NCI-H82 treated with DMSO at 0.1 percent for 48 hours (cell line): ENCODE measurements around the gene RAPGEF1.
"Not testable (repeated sequence)": the region's sequence is repeated elsewhere in the genome, so short reads cannot be mapped to it uniquely, and the experiment has no call there.

ENCODE experiments used
- DNase-seq: peaks from one replicate; lab custom pipeline; 2025; ENCODE audit not compliant: unreplicated experiment; lab: John Stamatoyannopoulos, UW

Gene RAPGEF1

DNA sequence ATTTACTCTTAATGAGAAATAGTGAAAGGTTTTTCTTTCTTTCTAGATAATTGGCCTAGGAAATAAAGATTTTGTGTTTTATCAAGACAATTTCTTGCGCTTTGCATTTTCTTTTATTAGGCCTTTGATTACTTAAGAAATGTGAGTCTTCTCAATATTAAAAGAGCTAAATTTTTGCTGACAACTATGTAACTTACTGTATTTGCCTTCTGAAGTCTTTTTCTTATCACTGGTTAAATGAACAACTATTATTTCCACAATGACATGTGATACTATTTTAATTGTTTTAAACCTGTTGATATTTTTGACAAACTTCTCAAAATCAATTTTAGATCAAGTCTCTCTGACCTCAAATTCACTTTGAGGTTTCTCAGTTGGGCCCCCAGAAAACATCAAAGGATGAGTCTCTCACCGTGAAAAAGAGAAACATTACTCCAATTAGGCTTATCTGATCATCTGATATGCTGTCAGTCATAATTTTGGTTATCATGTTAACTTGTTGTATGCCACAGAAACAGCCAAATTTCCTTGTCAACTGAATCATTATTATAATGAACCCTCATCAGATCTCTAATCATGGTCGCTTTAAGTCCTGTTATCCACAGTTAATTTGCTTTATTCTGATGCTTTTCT lies 48.8 kb downstream of the RAPGEF1 start:
- no peak for DNase-seq

DNA sequence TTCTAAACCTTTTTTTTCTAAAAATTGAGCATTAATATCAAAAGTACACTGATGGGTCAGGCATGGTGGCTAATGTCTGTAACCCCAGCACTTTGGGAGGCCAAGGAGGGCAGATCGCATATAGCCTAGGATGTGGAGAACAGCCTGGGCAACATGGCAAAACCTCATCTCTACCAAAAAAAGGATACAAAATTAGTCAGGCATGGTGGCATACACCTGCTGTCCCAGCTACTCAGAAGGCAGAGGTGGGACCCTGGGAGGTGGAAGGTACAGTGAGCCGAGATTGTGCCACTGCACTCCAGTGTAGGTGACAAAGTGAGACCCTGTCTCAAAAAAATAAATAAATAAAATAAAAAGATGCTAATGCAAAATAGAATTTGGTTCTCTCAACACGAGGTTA lies 49.4 kb downstream of the RAPGEF1 start:
- no peak for DNase-seq

DNA sequence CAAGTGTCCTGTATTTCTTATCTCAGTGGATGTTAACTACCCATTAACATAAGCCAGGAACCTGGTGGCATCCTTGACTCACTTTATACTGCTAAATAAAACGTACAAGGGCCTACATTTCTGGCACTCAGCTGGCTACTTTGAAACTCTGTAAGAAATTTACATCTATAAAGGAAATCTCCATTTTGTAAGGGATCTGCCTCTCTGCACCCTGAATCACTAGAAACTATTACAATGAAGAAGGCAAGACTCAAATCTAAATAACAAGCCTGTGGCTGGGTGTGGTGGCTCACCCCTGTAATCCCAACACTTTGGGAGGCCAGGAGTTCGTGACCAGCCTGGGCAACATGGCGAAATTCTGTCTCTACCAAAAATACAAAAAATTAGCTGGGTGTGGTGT lies 51.5 kb downstream of the RAPGEF1 start:
- no peak for DNase-seq

DNA sequence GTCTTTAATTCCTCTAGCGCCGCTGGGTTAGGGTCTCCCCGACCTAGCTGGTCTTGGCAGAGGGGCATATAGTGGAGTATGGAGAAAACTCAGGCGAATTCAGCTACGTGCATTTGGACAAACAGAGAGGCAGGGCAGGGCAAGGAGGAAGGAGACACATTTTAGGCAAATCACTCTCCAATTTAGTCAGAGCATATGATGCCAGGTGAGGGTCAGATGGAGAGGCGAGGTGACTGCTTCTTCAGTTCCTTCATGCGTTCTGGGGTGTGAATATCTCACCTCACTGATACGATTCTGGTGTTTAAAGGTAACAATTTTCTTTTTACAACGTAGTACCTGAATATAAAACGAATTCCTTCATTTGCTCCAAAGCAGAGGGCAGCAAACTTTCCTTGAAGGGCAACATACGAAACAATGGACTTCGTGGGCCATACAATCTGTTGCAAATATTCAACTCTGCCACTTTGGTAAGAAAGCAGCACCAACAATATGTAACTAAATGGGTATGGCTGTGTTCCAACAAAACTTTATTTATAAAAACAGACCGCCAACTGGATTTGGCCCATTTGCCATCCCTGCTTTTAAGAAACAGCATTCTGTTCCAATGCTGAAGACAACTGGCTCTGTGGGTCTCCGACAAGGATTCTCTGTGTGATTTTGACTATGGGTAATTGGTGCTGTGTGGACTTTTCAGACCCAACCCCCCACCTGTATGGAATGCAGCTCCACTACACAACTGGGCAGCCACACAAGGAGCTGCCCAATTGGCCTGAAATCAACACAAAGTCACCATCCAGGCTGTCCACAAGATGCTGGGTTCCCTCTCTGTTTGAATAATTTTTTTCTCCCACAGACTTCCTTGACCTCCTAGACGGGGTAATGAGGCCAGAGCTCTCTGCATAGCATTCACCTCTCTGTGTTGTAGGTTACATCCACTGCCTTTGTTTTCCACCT lies 53.8 kb downstream of the RAPGEF1 start:
- no peak for DNase-seq

DNA sequence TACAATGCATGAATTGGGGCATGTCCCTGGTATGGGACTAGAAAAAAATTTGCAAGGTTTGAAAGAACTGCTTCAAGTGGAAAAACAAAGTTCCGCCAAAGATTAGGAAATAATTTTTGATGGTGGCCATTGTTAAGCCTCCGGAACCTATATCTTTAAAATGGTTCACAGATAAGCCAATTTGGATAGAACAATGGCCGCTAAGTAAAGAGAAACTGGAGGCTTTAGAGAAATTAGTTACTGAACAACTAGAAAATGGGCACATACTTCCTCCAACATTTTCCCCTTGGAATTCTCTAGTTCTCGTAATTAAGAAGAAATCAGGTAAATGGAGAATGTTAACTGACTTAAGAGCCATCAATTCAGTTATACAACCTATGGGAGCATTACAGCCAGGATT lies 56.8 kb downstream of the RAPGEF1 start:
- not testable (repeated sequence) for DNase-seq

DNA sequence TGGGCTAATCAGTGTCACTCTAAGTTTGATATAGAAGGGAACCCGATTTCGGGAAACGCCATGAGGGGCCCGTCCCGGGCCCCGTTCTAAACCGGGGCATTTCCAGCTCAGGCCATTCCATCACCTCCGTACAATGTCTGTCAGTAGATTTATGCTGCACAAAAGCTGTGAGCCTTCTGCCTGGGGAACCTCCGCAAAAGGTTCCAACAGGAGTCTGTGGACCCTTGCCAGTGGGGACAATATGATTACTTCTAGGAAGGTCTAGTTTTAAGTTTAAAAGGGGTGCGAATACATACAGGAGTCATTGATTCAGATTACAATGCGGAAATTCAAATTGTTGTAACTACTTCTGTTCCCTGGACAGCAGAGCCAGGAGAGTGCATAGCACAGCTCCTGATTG lies 57.6 kb downstream of the RAPGEF1 start:
- no peak for DNase-seq

DNA sequence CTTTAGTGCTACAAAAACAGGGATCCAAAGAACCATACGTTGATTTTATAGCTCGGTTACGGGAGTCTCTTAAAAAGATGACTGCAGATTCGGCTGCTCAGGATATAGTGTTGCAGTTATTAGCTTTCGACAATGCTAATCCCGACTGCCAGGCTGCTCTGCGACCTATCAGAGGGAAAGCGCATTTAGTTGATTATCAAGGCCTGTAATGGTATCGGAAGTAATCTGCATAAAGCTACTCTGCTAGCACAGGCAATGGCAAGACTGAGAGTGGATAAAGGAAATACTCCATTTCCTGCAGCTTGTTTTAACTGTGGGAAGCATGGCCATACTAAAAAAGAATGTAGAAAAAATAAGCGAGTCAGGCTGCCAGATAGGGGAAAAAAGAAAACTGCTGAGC lies 58.0 kb downstream of the RAPGEF1 start:
- DNase-seq = peak; percentile 59

DNA sequence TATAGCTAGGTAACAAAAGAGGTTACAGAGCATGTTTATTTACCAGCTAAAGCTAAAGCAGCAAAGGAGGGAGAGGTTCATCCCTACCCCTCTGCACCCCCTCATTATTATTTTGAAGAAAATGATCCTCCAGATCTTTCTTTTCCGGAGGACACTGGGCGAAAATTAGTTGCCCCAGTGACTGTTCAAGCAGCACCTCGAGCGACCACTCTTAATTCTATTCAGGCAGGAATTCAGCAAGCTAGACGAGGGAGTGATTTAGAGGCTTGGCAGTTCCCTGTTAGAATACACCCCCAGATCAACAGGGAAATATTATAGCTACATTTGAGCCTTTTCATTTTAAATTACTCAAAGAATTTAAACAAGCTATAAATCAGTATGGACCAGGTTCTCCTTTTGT lies 58.8 kb downstream of the RAPGEF1 start:
- DNase-seq = not testable (repeated sequence)

DNA sequence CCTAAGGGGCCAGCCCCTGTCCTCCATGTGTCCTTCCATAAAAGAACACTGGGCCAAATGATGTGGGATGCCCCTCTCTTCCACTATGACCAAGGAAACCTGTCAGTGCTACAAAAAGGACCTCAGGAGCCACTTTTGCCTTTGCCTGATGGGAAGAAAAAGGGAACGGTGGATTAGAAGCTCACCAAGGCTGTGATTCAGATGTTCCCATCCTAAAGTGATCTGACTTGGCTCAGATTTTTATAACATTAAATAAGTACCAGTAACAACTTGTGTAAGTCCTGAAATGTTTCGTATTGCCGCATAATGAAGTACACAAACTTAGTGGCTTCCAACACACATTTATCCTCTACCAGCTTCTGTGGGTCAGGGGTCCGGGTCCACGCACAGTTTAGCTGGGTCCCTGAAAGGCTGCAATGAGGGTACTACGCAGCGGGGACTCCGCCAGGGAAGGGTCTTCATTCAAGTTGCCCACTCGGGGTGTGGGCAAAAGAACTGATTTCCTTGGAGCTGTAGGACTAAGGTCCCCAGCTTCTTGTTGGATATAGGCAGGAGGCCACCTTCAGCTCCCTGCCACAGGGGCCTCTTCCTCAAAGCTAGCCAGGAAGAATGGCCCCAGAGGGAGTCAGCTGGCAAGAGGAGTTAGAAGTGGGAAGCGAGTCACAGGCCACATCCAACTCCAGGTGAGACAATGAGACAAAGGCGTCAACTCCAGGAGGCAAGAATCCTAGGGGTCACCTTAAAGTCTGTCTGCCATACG lies 60.4 kb downstream of the RAPGEF1 start:
- no peak for DNase-seq

DNA sequence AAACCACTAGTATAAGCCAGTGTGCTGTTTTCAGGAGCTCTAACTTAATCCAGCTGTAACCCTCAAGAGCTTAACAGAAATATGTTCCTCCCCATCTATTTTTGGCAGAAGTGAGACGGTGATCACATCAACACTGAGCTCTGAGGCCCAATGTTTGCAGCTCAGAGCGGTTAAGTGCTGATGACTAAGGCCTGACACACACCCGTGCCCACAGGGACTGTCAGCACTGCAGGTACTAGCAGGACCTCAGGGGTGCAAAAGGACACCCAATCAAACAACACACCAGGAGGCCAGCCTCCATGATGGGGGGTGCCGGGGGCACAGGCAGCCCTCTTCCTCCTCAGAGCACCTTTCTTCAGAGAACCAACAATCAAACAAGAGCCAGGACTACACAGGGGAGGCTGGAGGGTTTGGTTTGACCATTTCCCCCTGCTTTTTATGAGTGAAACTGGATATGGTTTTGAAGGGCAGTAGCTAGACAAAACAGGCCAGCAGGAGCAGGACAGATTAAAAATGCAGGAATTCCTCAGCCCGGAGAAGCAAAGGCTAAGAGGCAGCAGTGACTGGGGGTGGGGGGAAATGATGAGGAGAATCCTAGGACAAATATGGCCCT lies 61.3 kb downstream of the RAPGEF1 start:
- peak; percentile 28 for DNase-seq

DNA sequence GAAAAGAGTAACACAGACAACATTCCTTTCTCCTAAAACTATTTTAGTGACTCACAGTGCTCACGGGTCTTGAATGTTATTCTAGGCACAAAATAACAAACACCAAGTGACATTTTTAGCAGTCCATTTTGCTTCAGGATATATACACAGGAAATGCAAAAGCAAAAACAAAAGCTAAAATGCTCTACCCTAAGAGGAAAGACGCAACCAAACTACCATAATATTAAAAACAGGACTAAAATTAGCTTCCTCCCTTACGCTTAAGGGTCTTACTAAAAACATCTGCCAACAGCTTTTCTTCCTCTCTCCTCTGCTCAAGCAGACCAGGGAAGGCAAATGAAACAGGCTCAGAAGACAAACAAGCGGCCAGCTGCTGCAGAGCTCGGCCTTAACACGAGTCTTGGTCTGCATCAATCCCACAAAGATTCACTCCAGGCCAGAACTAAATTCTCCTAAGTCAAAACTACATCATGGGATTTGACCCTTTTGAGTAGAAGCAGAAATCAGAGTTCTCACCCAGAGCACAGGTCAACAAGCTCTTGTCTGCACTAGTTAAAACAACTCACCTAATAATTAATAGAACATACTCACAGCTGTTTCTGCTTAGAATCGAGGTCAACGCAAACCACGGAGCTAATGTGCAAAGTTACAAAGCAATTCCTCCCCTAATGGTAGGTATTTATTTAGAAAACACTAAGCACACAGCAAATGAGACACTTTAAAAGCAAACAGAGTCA lies 62.3 kb downstream of the RAPGEF1 start:
- peak; percentile 54 for DNase-seq

DNA sequence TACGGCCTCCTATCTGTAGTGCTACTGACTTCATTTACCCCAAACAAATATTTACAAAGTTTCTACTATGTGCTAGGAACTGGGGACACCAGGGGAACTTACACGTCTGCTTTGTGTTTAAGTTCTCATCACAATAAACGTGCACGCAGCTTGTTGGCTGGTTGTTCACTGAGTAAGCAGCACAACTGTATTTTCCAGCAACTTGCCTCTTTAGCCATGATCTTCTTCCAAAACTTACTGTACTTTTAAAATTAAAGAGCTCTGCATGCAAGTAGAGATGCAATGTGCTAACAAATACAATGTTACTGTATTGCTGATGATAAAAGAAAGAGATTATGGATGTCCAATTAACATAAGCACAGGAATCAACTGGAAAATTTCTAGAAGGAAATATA lies 62.8 kb downstream of the RAPGEF1 start:
- no peak for DNase-seq

DNA sequence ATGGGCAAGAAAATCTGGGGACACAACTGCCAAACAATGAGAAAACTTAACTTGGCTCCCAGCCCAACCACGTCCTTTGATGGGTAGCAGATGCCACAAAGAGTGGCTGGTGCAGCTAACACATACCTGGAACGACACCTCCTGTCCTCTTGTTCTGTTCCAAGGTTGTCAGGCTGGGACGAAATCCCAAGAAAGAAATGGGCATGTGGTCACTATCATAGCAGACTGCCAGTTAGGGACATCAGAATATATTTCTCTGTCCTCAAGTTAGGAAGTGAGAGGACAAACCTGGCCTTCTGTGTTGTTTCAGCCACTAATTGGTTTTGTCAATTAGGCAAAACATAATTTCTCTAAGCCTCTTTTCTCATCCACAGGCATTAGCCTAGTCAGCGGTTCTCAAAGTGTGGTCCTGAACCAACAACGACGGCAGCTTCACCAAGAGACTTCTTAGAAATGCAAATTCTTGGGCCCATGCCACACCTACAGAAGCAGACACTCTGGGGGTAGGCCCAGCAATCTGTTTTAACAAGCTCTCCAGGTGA lies 63.4 kb downstream of the RAPGEF1 start:
- peak; percentile 62 for DNase-seq

DNA sequence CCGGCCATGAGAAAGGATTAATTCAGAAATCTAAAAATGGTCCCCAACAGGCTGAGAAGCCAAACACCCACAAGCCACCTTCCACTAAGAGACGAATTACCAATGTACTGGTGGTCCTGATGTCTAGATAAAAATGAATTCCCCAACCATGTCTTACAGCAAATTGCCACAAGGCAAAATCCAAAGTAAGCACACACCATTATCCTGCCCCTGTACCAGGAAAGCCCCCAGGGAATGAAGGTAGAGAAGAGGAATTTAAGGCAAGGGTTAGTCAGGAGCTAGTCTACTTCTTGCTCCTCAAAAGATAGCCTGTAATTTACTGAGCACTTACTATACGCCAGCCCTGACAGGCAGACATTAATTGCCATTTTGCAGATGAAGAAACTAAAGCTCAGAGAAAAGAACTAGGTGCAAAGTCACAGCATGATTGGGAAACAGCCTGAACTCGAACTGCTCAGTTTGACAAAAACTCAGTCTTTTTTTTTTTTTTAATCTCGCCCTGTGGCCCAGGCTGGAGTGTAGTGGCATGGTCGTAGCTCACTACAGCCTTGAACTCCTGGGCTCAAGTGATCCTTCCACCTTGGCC lies 64.3 kb downstream of the RAPGEF1 start:
- no peak for DNase-seq

DNA sequence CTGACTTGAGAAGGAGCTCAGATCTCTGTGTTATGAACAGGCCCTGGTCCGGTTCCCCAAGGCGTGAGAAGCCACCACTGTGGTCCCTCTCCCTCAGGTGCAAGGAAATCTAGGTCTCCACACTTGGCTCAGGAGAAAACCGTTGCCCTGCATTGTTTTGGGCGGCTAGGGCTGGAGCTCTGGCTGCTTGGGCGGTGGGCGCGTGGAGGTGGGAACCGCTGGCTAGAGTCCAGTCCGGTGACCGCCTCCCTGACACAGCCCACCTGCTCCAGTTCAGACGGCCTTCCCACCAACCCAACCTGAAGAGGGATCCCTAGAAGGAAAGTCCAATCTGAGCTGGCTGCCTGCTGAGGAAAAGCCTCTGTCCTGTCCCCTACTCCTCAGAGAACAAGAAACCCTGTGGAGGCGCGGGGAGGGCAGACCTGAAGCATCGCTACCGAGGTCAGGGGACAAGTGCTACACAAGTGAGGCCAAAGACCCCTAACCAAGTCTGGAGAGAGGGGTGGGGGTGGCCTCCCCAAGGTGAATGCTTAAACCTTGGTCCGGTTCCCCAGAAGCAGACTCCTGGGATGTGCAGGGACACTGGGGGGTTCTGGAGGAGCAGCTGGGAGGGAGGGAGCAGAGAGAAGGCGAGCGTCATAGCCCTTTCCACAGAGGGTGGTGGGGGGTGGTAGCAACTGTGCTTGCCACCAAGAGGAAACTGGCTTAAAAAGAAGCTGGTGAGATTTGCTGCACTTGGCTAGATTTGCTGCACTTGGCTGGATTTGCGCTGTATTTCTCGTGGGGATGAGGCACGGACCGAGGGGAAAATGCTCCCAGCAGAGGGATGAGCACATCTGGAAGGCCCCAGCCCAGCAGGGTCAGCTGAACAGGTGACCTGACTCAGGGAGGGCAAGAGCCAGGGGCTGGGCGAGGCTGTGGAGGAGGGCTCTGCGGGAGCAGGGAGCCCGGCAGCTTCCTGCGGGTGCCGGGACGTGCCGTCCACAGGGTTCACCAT lies 65.2 kb downstream of the RAPGEF1 start:
- DNase-seq = no peak

DNA sequence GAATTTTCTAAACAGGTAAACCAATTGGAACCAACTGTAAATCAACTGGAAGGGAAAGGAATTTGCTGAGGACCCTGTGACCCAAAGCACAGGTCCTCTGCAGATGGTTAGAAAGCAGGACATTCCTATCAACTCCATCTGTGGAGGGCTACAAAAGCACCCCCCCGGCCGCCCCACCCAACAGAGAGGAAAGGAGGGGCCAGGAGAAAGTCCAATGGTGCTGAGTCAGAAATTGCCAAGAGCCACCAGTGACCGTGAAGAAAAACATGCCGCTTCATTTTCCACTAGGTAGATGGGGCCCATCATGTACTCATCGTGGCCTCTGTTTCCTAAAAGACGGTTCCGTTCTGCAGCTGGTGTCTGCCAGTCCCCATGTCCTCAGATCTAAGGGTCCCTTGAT lies 66.3 kb downstream of the RAPGEF1 start:
- no peak for DNase-seq

DNA sequence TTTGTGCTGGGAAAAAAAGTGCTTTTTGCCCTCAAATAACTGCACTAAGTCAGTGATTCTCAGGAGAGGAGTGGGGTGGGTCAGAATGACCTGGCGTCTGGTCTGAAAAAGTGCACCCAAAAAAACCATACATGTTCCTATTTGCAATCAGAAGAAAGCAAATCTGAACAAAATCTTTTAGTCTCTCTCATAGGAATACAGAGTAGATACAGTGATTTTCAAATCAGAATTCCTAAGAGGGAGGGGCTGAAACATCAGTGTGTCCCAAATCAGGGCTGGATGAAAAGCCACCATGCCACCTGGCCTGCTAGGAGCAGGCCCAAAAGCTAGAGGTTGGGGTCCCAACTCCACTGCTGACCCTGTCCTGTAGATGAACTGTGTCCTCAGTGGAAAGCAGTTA lies 66.8 kb downstream of the RAPGEF1 start:
- no peak for DNase-seq

DNA sequence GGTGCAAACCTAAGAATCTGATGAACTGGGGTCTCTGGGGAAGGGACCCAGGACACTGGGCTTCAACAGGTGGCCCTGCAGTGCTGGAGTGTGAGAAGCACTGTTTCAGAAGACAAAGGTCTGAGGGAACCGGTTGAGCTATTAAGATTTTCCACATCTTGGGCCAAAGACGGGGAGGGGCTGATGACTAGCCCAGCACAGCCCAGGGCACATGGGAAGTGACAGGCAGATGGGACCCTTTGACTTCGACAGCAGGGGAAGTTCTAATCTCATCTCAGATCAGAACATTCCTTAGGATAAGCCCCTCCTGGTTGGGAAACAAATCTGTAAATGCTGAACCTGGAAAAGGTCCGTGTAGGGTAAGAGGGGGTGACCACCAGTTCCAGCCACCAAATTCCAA lies 67.4 kb downstream of the RAPGEF1 start:
- DNase-seq = peak; percentile 44

DNA sequence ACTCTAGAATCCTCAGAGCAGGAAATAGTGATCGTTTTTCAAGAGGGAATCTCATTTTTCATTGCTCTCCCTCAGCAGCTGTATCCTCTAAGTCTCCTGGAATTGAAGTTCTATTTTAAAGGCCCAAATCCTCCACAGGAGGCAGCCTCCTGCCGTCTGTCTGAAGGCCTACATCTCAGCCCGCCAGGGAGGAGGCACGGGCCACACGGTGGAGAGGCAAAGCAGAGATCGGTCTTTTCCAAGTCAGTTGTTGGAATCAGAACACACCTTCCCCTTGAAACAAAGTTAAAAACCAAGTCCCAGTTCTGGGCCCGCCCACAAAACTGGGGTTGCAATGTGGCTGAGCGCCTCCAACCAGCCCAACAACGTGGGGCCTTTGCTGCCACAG lies 68.7 kb downstream of the RAPGEF1 start:
- no peak for DNase-seq
